Dermis microvascular lymphatic vessel endothelial cell (primary cell): ENCODE data around the gene EXOC6B. TPM values are rescaled to one million over a fixed set of nuclear protein-coding genes. Genes with fewer than 3 reads are reported as not detected.

Source experiments
- DNase-seq, 2 donors: peaks; one replicate each; pipeline versions ENCODE4 v3.0.0 to v3.0.0-alpha.2; 2010; ENCODE audit warnings: low read depth in 2 of 2
- total RNA-seq: library from RNA; depleted of rRNA; stranded (reverse); fragments of >200 nt; gene quantifications from 2 replicates; pipeline ENCODE4 v1.2.1, GENCODE V29; 2014

The EXOC6B gene
- 12.1 and 18.7 TPM in 2 replicates for total RNA-seq

GRCh38 chr2:72825257-72826155 lies at the start of gene EXOC6B:
Gene EXOC6B, minus strand, starts transcription at chr2:72826033.
- peak; percentile 85 to 93 for DNase-seq

GRCh38 chr2:72871880-72872279 lies 46.0 kb upstream of the EXOC6B start:
- no peak for DNase-seq

- DNase-seq: no peak
Measured at GRCh38 chr2:72871060-72871459, 45.2 kb upstream of the EXOC6B start.

GRCh38 chr2:72864500-72864899 lies 38.7 kb upstream of the EXOC6B start:
- peak in 1 of 2 donors; percentile 36 for DNase-seq

GRCh38 chr2:72863046-72863445 lies 37.2 kb upstream of the EXOC6B start:
- DNase-seq: no peak

- DNase-seq: peak; percentile 47 to 85
Measured at GRCh38 chr2:72862239-72862988, 36.6 kb upstream of the EXOC6B start.

- DNase-seq: peak; percentile 57 to 74
Measured at GRCh38 chr2:72859831-72860262, 34.0 kb upstream of the EXOC6B start.

- DNase-seq: no peak
Measured at GRCh38 chr2:72851333-72851732, 25.5 kb upstream of the EXOC6B start.

GRCh38 chr2:72849138-72849462 lies 23.3 kb upstream of the EXOC6B start:
- no peak for DNase-seq

GRCh38 chr2:72848436-72849137 lies 22.8 kb upstream of the EXOC6B start:
- no peak for DNase-seq

- no peak for DNase-seq
Measured at GRCh38 chr2:72847534-72848315, 21.9 kb upstream of the EXOC6B start.

- DNase-seq: no peak
Measured at GRCh38 chr2:72846171-72847095, 20.6 kb upstream of the EXOC6B start.

- DNase-seq: no peak
Measured at GRCh38 chr2:72843301-72843700, 17.5 kb upstream of the EXOC6B start.

GRCh38 chr2:72841462-72842125 lies 15.8 kb upstream of the EXOC6B start:
- DNase-seq: no peak

GRCh38 chr2:72840066-72840465 lies 14.2 kb upstream of the EXOC6B start:
- DNase-seq: no peak

- DNase-seq: no peak
Measured at GRCh38 chr2:72837171-72837570, 11.3 kb upstream of the EXOC6B start.

- DNase-seq: no peak
Measured at GRCh38 chr2:72835403-72835802, 9.6 kb upstream of the EXOC6B start.

GRCh38 chr2:72834596-72834995 lies 8.8 kb upstream of the EXOC6B start:
- no peak for DNase-seq

- peak in 1 of 2 donors; percentile 49 for DNase-seq
Measured at GRCh38 chr2:72833084-72833714, 7.4 kb upstream of the EXOC6B start.
